Brain microvascular endothelial cell (primary cell): ENCODE measurements around the gene TBL1X.
A peak's percentile ranks its signal among the peaks of the same experiment; 100 is the strongest.

Source experiments
- DNase-seq: peaks from one replicate; pipeline ENCODE4 v3.0.0-alpha.2; 2020
- H3K27ac ChIP-seq: fragments of 250-450 bp; sonication (Bioruptor Pico); 2 replicates; pipeline ENCODE4 v1.5.1; 2020; ENCODE audit warnings: mild to moderate bottlenecking, moderate library complexity
- H3K27me3 ChIP-seq: fragments of 250-450 bp; sonication (Bioruptor Pico); replicated peaks from 2 replicates; pipeline ENCODE4 v1.5.1; 2020; ENCODE audit warnings: mild to moderate bottlenecking
- H3K36me3 ChIP-seq: fragments of 250-450 bp; sonication (Bioruptor Pico); replicated peaks from 2 replicates; pipeline ENCODE4 v1.5.1; 2020; ENCODE audit warnings: mild to moderate bottlenecking
- H3K4me3 ChIP-seq: 2 replicates; pipeline ENCODE4 v1.5.1; 2011; ENCODE audit warnings: low read depth, mild to moderate bottlenecking, control low read depth, low read length, moderate library complexity
- CTCF ChIP-seq: IDR thresholded peaks from 2 replicates; pipeline ENCODE4 v1.5.1; 2011; ENCODE audit warnings: low read depth, mild to moderate bottlenecking, moderate library complexity, low read length, control low read depth, inconsistent platforms; ENCODE audit errors: missing control alignments
- in situ Hi-C: cut with HindIII; loops from 2 replicates; pipeline ENCODE4 v1.10.0; 2017; ENCODE audit warnings: low sequenced_read_pairs, low pct_ligation_motif_present

The TBL1X gene

GRCh38 chrX:9775930-9776329 is 311.1 kb downstream of the TBL1X start:
- H3K27me3 ChIP-seq, result no peaks in the 10 kb centered on the region
- no peak for TF ChIP-seq CTCF
- in situ Hi-C loops, result no loop called here
- H3K36me3 ChIP-seq, result no peaks in the 10 kb centered on the region
- no peak overlapping the region for H3K4me3 ChIP-seq
- H3K27ac ChIP-seq, result no peak overlapping the region
- DNase-seq, result no peak

- DNase-seq, result no peak
- Histone ChIP-seq H3K27ac (no peak overlapping the region), H3K4me3 (no peak overlapping the region), H3K27me3 (peaks cover 13% of the 10 kb centered on the region), H3K36me3 (no peaks in the 10 kb centered on the region)
- no peak for TF ChIP-seq CTCF
- in situ Hi-C loops, result no loop called here
These were observed 317.1 kb downstream of the TBL1X start for GRCh38 chrX:9781941-9782340.

DNA sequence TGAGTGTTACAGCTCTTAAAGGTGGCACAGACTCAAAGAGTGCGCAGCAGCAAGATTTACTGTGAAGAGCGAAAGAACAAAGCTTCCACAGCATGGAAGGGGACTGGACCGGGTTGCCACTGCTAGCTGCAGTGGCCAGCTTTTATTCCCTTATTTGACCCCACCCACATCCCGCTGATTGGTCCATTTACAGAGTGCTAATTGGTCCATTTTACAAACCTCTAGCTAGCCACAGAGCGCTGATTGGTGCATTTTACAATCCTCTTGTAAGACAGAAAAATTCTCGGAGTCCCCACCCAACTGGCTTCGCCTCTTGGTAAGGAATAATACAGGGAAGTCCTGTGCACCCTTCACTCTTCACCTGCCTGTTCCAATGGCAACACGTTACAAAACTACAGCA is 319.5 kb downstream of the TBL1X start:
- Histone ChIP-seq H3K4me3 (no peak overlapping the region), H3K36me3 (no peaks in the 10 kb centered on the region), H3K27me3 (peaks cover 14% of the 10 kb centered on the region), H3K27ac (no peak overlapping the region)
- no peak for DNase-seq
- in situ Hi-C loops, result no loop called here
- TF ChIP-seq CTCF, result no peak

GRCh38 chrX:9785254-9785943 is 320.5 kb downstream of the TBL1X start:
- Histone ChIP-seq H3K4me3 (no peak overlapping the region), H3K36me3 (no peaks in the 10 kb centered on the region), H3K27me3 (peaks cover 14% of the 10 kb centered on the region), H3K27ac (no peak overlapping the region)
- in situ Hi-C loops, result no loop called here
- no peak for DNase-seq
- no peak for TF ChIP-seq CTCF

DNA sequence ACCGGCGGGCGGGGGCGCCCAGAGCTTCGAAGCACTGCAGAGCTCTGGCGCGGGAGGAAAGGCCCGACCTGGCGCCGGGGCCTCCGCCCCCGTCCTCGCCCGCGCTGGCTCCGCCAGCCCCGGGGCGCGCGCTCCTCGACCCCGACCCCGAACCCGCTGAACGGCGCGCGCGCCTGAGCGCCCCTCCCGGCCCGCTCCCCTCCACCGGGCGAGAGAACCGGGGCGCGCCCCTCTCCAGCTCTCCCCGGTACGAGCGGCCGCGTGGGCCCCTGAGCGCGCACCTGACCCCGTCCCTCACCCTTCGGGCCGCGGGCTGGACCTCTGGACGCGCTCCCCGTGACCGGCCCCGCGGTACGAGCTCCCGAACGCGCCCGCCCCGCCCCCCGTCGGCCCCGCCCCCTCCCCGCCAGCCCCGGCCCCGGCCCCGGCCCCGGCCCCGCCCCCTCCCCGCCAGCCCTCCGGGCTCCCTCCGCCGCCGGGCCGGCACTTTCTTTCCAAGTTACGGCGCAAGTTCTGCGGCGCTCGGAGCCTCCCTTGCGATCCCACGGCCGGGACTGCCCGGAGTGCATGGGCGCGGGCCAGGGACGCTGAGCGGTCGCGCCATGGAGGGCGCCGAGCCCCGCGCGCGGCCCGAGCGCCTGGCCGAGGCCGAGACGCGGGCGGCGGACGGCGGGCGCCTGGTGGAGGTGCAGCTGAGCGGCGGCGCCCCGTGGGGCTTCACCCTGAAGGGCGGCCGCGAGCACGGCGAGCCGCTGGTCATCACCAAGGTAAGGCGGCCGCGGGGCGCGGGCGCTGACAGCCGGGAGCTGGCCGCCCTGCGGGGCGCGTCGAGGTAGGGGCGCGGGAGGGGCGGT is 321.3 kb downstream of the TBL1X start, which contains the start of gene SHROOM2:
Gene SHROOM2 (plus strand): TSS at position 486 of the 854 bp plus-strand sequence. CDS start 117 bp downstream, at position 603.
- no peak for DNase-seq
- Histone ChIP-seq H3K4me3 (peak within 1 kb of the TSS; percentile 41), H3K27me3 (peaks cover 14% of the 10 kb centered on the region), H3K27ac (no peak within 1 kb of the TSS), H3K36me3 (no peaks in the 10 kb centered on the region)
- TF ChIP-seq CTCF, result no peak
- in situ Hi-C loops, result no loop called here
